Right cardiac atrium (tissue), 5 donors: Measurements from ENCODE around the gene ZNF439. TPM values are rescaled to one million over a fixed set of nuclear protein-coding genes. Genes with fewer than 3 reads are reported as not detected.
"Not testable (repeated sequence)": the region's sequence is repeated elsewhere in the genome, so short reads cannot be mapped to it uniquely, and the experiment has no call there.

ENCODE experiments used
- ATAC-seq, 2 donors: fragments of 200-7000 bp; cut with Tn5 transposase; one replicate each; pipeline versions ENCODE4 v1.8.0 to v1.9.1; 2020; ENCODE audit warnings: moderate library complexity in 2 of 2, mild to moderate bottlenecking in 1 of 2
- DNase-seq, 3 donors: peaks; one replicate each; pipeline ENCODE4 v3.0.0-alpha.2; 2020
- H3K27ac ChIP-seq: one replicate; pipeline ENCODE4 v1.5.1; 2013; ENCODE audit warnings: mild to moderate bottlenecking, low read length, control low read depth, moderate library complexity
- H3K27me3 ChIP-seq: one replicate; pipeline ENCODE4 v1.6.1; 2013; ENCODE audit not compliant: control insufficient read depth, insufficient read depth
- H3K4me1 ChIP-seq: one replicate; pipeline ENCODE4 v1.6.1; 2013; ENCODE audit warnings: low read length; ENCODE audit not compliant: control insufficient read depth, insufficient read depth
- H3K4me3 ChIP-seq: one replicate; pipeline ENCODE4 v1.5.1; 2013; ENCODE audit warnings: low read length, control low read depth
- H3K9me3 ChIP-seq: one replicate; pipeline ENCODE4 v1.6.1; 2013; ENCODE audit warnings: low read length; ENCODE audit not compliant: control insufficient read depth
- WGBS: extraction: QIAGEN DNeasy Blood & Tissue Kit; methylation state at CpG from one replicate; pipeline ENCODE4 v1.1.7; 2013; 5-methylcytosine and 5-hydroxymethylcytosine counted together
- intact Hi-C, 4 donors: fragments of 100-400 bp; cut with DNase I; formaldehyde crosslinking; loops; one replicate each; pipeline versions ENCODE4 v1.11.0 to v1.14.0; 2022 to 2023
- polyA plus RNA-seq: library from polyadenylated mRNA; stranded (reverse); fragments of 200-250 nt; gene quantifications from one replicate; pipeline ENCODE4 v1.2.3, GENCODE V29; 2013
- total RNA-seq, 4 donors: library from RNA; stranded (reverse); fragmentation: NEBNext Ultra II Directional; extraction: Animal tissue kit (Norgen Biotek cat#: 25700); gene quantifications; one replicate each; pipeline ENCODE4 v1.2.1, GENCODE V29; 2021
- donor health status: healthy with polysubstance abuse.
- donor health status: DM: no; HTN: yes; CAD: no.
- donor health status: DM: no; HTN: no; CAD: no.
- donor health status: DM: no; HTN: yes; CAD: no; lungs with severe emphysema.
- donor health status: DM: yes; HTN: yes; CAD: no.

The ZNF439 gene
- total and polyA plus RNA-seq, 5 donors = 4.7 to 5.5 (median 5.3) TPM

- Histone ChIP-seq H3K9me3 (peaks cover 5% of the 10 kb centered on the region), H3K4me1 (no peaks in the 10 kb centered on the region), H3K27me3 (no peaks in the 10 kb centered on the region), H3K4me3 (no peak overlapping the region), H3K27ac (no peak overlapping the region)
- ATAC-seq (no peak), DNase-seq (no peak)
- intact Hi-C loops = no loop called here
- WGBS = over 99% methylated on average over 2 of the region's 2 CpGs
Measured at GRCh38 chr19:11833541-11833940, 15.0 kb upstream of the ZNF439 start.

- WGBS = 35% methylated on average over 2 of the region's 2 CpGs
- DNase-seq, H3K27ac ChIP-seq, intact Hi-C loops, H3K4me3 ChIP-seq, H3K27me3 ChIP-seq, H3K9me3 ChIP-seq, H3K4me1 ChIP-seq: not testable (repeated sequence)
- peak in 1 of 2 donors; percentile 35 for ATAC-seq
Measured at GRCh38 chr19:11835626-11836066, 12.9 kb upstream of the ZNF439 start.

- H3K9me3 ChIP-seq = no peaks in the 10 kb centered on the region
- DNase-seq (no peak), ATAC-seq (no peak)
- H3K27ac ChIP-seq = no peak overlapping the region
- H3K4me3 ChIP-seq = no peak overlapping the region
- 47% methylated on average over 2 of the region's 2 CpGs for WGBS
- no peaks in the 10 kb centered on the region for H3K4me1 ChIP-seq
- intact Hi-C loops = no loop called here
- H3K27me3 ChIP-seq = no peaks in the 10 kb centered on the region
Measured at GRCh38 chr19:11843722-11844121, 4.8 kb upstream of the ZNF439 start.

GRCh38 chr19:11847615-11848014 is 911 bp upstream of the ZNF439 start:
- ATAC-seq, intact Hi-C loops, DNase-seq, H3K27ac ChIP-seq, H3K4me3 ChIP-seq, H3K9me3 ChIP-seq, H3K4me1 ChIP-seq, H3K27me3 ChIP-seq: not testable (repeated sequence)
- 51% methylated on average over 6 of the region's 6 CpGs for WGBS

- 14% methylated on average over 11 of the region's 11 CpGs for WGBS
- Histone ChIP-seq H3K4me3 (peak overlapping the region; percentile 70), H3K27ac (no peak overlapping the region), H3K27me3 (no peaks in the 10 kb centered on the region), H3K9me3 (no peaks in the 10 kb centered on the region), H3K4me1 (no peaks in the 10 kb centered on the region)
- intact Hi-C loops = no loop called here
- peak in 1 of 3 donors; percentile 45 for DNase-seq
- ATAC-seq = no peak
Measured at GRCh38 chr19:11848200-11848593, 329 bp upstream of the ZNF439 start.

GRCh38 chr19:11850289-11850688 is 1.8 kb downstream of the ZNF439 start:
- DNase-seq, H3K9me3 ChIP-seq, intact Hi-C loops, H3K27ac ChIP-seq, H3K27me3 ChIP-seq, H3K4me3 ChIP-seq, H3K4me1 ChIP-seq, ATAC-seq: not testable (repeated sequence)
- 89% methylated on average over 4 of the region's 4 CpGs for WGBS

- Histone ChIP-seq H3K4me1 (no peaks in the 10 kb centered on the region), H3K4me3 (no peak overlapping the region), H3K9me3 (no peaks in the 10 kb centered on the region), H3K27ac (no peak overlapping the region), H3K27me3 (no peaks in the 10 kb centered on the region)
- DNase-seq (no peak), ATAC-seq (no peak)
- intact Hi-C loops = no loop called here
- 78% methylated on average over 3 of the region's 3 CpGs for WGBS
Measured at GRCh38 chr19:11853358-11853757, 4.8 kb downstream of the ZNF439 start.

- ATAC-seq = no peak
- DNase-seq = no peak
- Histone ChIP-seq H3K4me3 (no peak overlapping the region), H3K27me3 (no peaks in the 10 kb centered on the region), H3K9me3 (no peaks in the 10 kb centered on the region), H3K27ac (no peak overlapping the region), H3K4me1 (no peaks in the 10 kb centered on the region)
- 95% methylated on average over 12 of the region's 12 CpGs for WGBS
- intact Hi-C loops = no loop called here
Measured at GRCh38 chr19:11856596-11857250, 8.2 kb downstream of the ZNF439 start.

- Histone ChIP-seq H3K4me1 (no peaks in the 10 kb centered on the region), H3K4me3 (no peak overlapping the region), H3K27ac (no peak overlapping the region), H3K27me3 (no peaks in the 10 kb centered on the region), H3K9me3 (no peaks in the 10 kb centered on the region)
- intact Hi-C loops = no loop called here
- ATAC-seq = no peak
- DNase-seq = no peak
- 94% methylated on average over 7 of the region's 7 CpGs for WGBS
Measured at GRCh38 chr19:11860721-11861120, 12.2 kb downstream of the ZNF439 start.

- intact Hi-C loops = no loop called here
- H3K4me1 ChIP-seq = no peaks in the 10 kb centered on the region
- WGBS = 97% methylated on average over 2 of the region's 2 CpGs
- no peak overlapping the region for H3K4me3 ChIP-seq
- no peak overlapping the region for H3K27ac ChIP-seq
- H3K27me3 ChIP-seq = no peaks in the 10 kb centered on the region
- ATAC-seq (no peak), DNase-seq (no peak)
- H3K9me3 ChIP-seq = no peaks in the 10 kb centered on the region
Measured at GRCh38 chr19:11861301-11861700, 12.8 kb downstream of the ZNF439 start.

GRCh38 chr19:11867766-11868165 is 19.2 kb downstream of the ZNF439 start:
- DNase-seq, H3K27me3 ChIP-seq, H3K4me1 ChIP-seq, ATAC-seq, H3K4me3 ChIP-seq, intact Hi-C loops, H3K27ac ChIP-seq: not testable (repeated sequence)
- 78% methylated on average over 4 of the region's 4 CpGs for WGBS
- peaks cover 12% of the 10 kb centered on the region for H3K9me3 ChIP-seq

- intact Hi-C loops = no loop called here
- H3K4me3 ChIP-seq = no peak overlapping the region
- ATAC-seq (no peak), DNase-seq (no peak)
- no peaks in the 10 kb centered on the region for H3K27me3 ChIP-seq
- no peaks in the 10 kb centered on the region for H3K4me1 ChIP-seq
- 97% methylated on average over 8 of the region's 8 CpGs for WGBS
- no peak overlapping the region for H3K27ac ChIP-seq
- H3K9me3 ChIP-seq = peaks cover 12% of the 10 kb centered on the region
Measured at GRCh38 chr19:11868188-11868587, 19.7 kb downstream of the ZNF439 start.
